Upper lobe of right lung (tissue), 1 donor: ENCODE measurements around the gene APOB. TPM values are rescaled to one million over a fixed set of nuclear protein-coding genes. Genes with fewer than 3 reads are reported as not detected.

Source experiments
- ATAC-seq: fragments of 200-7000 bp; cut with Tn5 transposase; one replicate; pipeline ENCODE4 v1.9.1; 2020; ENCODE audit warnings: mild to moderate bottlenecking, moderate library complexity
- DNase-seq: peaks from one replicate; pipeline ENCODE4 v3.0.0-alpha.2; 2020
- H3K27ac ChIP-seq: fragments of 200-600 bp; one replicate; pipeline ENCODE4 v1.8.0; 2022
- H3K27me3 ChIP-seq: fragments of 200-600 bp; one replicate; pipeline ENCODE4 v1.8.0; 2022; ENCODE audit warnings: mild to moderate bottlenecking
- H3K36me3 ChIP-seq: fragments of 200-600 bp; one replicate; pipeline ENCODE4 v1.8.0; 2022
- H3K4me1 ChIP-seq: fragments of 200-600 bp; one replicate; pipeline ENCODE4 v1.8.0; 2022
- H3K4me3 ChIP-seq: fragments of 200-600 bp; one replicate; pipeline ENCODE4 v1.8.0; 2022; ENCODE audit warnings: mild to moderate bottlenecking
- H3K9me3 ChIP-seq: fragments of 200-600 bp; one replicate; pipeline ENCODE4 v1.8.0; 2022
- CTCF ChIP-seq: fragments of 200-600 bp; IDR thresholded peaks from one replicate; pipeline ENCODE4 v1.8.0; 2022; ENCODE audit warnings: antibody characterized with exemption
- intact Hi-C: fragments of 100-400 bp; cut with DNase I; formaldehyde crosslinking; loops from one replicate; pipeline ENCODE4 v1.11.0; 2022
- total RNA-seq: library from RNA; stranded (reverse); fragmentation: NEBNext Ultra II Directional; extraction: Animal tissue kit (Norgen Biotek cat#: 25700); gene quantifications from one replicate; pipeline ENCODE4 v1.2.1, GENCODE V29; 2021
- donor health status: DM: no; HTN: yes; CAD: no; lungs with severe emphysema.

APOB gene
- total RNA-seq, 1 donor from 2014 or later, result 0.49 TPM

DNA sequence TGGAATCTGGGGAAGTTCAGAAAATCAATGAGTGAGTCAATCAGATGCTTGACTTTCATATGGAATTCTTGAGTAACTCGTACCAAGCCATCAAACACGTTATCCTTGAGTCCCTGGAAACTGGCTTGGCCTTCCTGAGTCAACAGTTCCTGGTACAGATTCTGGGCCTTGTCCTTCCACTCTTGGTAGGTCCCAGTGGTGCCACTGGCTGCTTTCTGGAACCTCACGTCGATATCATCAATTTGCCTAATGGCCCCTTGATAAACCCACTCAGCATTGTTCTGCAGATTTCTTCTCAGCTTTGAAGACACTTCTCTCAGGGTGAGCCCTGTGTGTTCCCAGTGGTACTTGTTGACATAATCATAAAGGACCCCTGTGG is 41.1 kb downstream of the APOB start:
- H3K4me1 ChIP-seq, result no peaks in the 10 kb centered on the region
- ATAC-seq (no peak), DNase-seq (no peak)
- intact Hi-C loops, result no loop called here
- no peak overlapping the region for H3K4me3 ChIP-seq
- no peaks in the 10 kb centered on the region for H3K36me3 ChIP-seq
- no peak for TF ChIP-seq CTCF
- no peak overlapping the region for H3K27ac ChIP-seq
- no peaks in the 10 kb centered on the region for H3K27me3 ChIP-seq
- no peaks in the 10 kb centered on the region for H3K9me3 ChIP-seq

- DNase-seq (no peak), ATAC-seq (no peak)
- no peak overlapping the region for H3K27ac ChIP-seq
- H3K9me3 ChIP-seq, result no peaks in the 10 kb centered on the region
- H3K36me3 ChIP-seq, result no peaks in the 10 kb centered on the region
- no peak for TF ChIP-seq CTCF
- no peaks in the 10 kb centered on the region for H3K4me1 ChIP-seq
- no peak overlapping the region for H3K4me3 ChIP-seq
- H3K27me3 ChIP-seq, result no peaks in the 10 kb centered on the region
- intact Hi-C loops, result no loop called here
Observed at GRCh38 chr2:21001988-21002813, 41.7 kb downstream of the APOB start.

GRCh38 chr2:21001225-21001946 is 42.5 kb downstream of the APOB start:
- DNase-seq (no peak), ATAC-seq (no peak)
- Histone ChIP-seq H3K27me3 (no peaks in the 10 kb centered on the region), H3K4me3 (no peak overlapping the region), H3K9me3 (no peaks in the 10 kb centered on the region), H3K4me1 (no peaks in the 10 kb centered on the region), H3K27ac (no peak overlapping the region), H3K36me3 (no peaks in the 10 kb centered on the region)
- intact Hi-C loops, result no loop called here
- TF ChIP-seq CTCF, result no peak

- ATAC-seq (no peak), DNase-seq (no peak)
- Histone ChIP-seq H3K9me3 (no peaks in the 10 kb centered on the region), H3K4me3 (no peak overlapping the region), H3K27me3 (no peaks in the 10 kb centered on the region), H3K27ac (no peak overlapping the region), H3K4me1 (no peaks in the 10 kb centered on the region), H3K36me3 (no peaks in the 10 kb centered on the region)
- intact Hi-C loops, result no loop called here
- TF ChIP-seq CTCF, result no peak
Observed at GRCh38 chr2:20999906-21000645, 43.8 kb downstream of the APOB start.

DNA sequence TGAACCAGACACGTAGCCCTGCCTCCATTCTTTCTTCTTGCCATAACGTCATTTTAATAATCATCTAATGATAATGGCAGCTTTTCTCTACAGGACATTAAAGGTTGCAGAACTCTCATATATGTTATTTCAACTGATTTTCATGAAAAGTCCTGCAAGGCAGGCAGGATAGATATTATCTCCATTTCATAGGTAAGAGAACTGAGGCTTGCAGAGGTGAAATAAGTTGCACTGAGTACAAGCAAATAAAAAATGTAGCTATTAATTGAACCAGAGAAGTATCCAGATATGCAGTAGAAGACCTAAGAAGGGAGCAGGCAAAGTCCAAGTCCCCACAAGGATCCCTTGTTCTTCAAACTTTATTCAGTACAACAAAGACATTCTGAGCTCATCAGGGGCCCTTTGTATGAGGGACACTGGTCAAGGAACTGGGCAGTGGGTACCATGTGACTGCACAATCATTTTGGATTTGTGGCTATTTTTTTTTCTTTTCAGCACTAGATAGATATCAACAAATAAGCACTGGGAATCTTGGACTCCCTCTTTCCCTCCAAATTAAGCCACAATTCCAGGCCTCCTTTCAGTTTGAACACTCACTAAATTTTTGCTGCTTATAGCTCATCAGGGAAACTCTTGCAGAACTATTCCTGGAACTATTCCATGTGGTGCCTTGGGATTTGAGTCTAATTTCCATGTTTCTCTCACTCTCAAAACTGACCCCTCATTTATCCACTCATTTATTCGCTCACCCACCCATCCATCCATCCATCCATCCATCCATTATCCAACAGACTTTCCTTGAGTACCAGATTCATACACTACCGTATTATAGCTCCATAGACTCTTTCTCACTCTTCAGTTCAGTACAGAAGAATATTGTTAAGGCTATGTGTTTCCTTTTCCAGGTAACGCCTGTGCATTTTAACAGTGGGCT is 44.6 kb downstream of the APOB start:
- no peak for TF ChIP-seq CTCF
- no peak overlapping the region for H3K4me3 ChIP-seq
- H3K27me3 ChIP-seq, result no peaks in the 10 kb centered on the region
- intact Hi-C loops, result no loop called here
- ATAC-seq, result no peak
- H3K9me3 ChIP-seq, result no peaks in the 10 kb centered on the region
- no peak overlapping the region for H3K27ac ChIP-seq
- H3K4me1 ChIP-seq, result no peaks in the 10 kb centered on the region
- DNase-seq, result no peak
- H3K36me3 ChIP-seq, result no peaks in the 10 kb centered on the region
